WTC11 (cell line): ENCODE data around the gene ZP3. TPM values are rescaled to one million over a fixed set of nuclear protein-coding genes. Genes with fewer than 3 reads are reported as not detected.
A peak's percentile ranks its signal among the peaks of the same experiment; 100 is the strongest.

Source experiments
- ATAC-seq: fragments of 200-7000 bp; cut with Tn5 transposase; 2 replicates; pipeline ENCODE4 v1.10.0; 2021; ENCODE audit warnings: mild to moderate bottlenecking, moderate library complexity
- CTCF ChIA-PET: fragments of 300-600 bp; sonication (Branson Sonifier 250); formaldehyde crosslinking; loops from one replicate; lab custom pipeline; 2021; ENCODE audit warnings: antibody characterized with exemption; lab: Charles Lee
- POLR2A ChIA-PET: fragments of 350-600 bp; sonication (Branson Sonifier 250); formaldehyde crosslinking; loops from one replicate; lab custom pipeline; 2021; ENCODE audit warnings: antibody characterized with exemption; lab: Charles Lee
- DNase-seq: peaks from one replicate; pipeline ENCODE4 v3.0.0; 2021; ENCODE audit warnings: low spot score
- H3K27ac Mint-ChIP-seq: 2 replicates; pipeline ENCODE4 v1.8.0; 2021; ENCODE audit warnings: mixed read lengths
- H3K27me3 Mint-ChIP-seq: 2 replicates; pipeline ENCODE4 v1.8.0; 2021; ENCODE audit warnings: low read depth, mild to moderate bottlenecking, moderate library complexity, mixed read lengths
- H3K36me3 Mint-ChIP-seq: 2 replicates; pipeline ENCODE4 v1.8.0; 2021; ENCODE audit warnings: mixed read lengths
- H3K4me1 Mint-ChIP-seq: 2 replicates; pipeline ENCODE4 v1.8.0; 2022; ENCODE audit warnings: mixed read lengths
- H3K4me3 Mint-ChIP-seq: 2 replicates; pipeline ENCODE4 v1.8.0; 2021; ENCODE audit warnings: mild to moderate bottlenecking, moderate library complexity, mixed read lengths
- H3K9me3 Mint-ChIP-seq: 2 replicates; pipeline ENCODE4 v1.8.0; 2021; ENCODE audit warnings: mixed read lengths
- CREB1 ChIP-seq: sonication (generic); formaldehyde crosslinking; IDR thresholded peaks from 2 replicates; pipeline ENCODE4 v1.8.0; 2023; ENCODE audit warnings: mild to moderate bottlenecking, missing genetic modification reagents
- HMGA2 ChIP-seq: fragments of 250-450 bp; sonication (Bioruptor Pico); IDR thresholded peaks from 2 replicates; pipeline ENCODE4 v1.4.0; 2021; ENCODE audit warnings: mild to moderate bottlenecking, moderate library complexity
- MYBL2 ChIP-seq: sonication (generic); formaldehyde crosslinking; IDR thresholded peaks from 2 replicates; pipeline ENCODE4 v1.8.1; 2023; ENCODE audit warnings: mild to moderate bottlenecking, moderate library complexity, missing genetic modification reagents
- ZNF121 ChIP-seq: sonication (generic); formaldehyde crosslinking; IDR thresholded peaks from 2 replicates; pipeline ENCODE4 v1.8.0; 2023; ENCODE audit warnings: missing genetic modification reagents
- total RNA-seq: library from RNA; stranded (reverse); gene quantifications from 3 replicates; pipeline ENCODE4 v1.2.3, GENCODE V29; 2021
- TF ChIP-seq, protein P1 (sequence below): sonication (generic); formaldehyde crosslinking; IDR thresholded peaks from 2 replicates; pipeline ENCODE4 v1.8.1; 2022; ENCODE audit warnings: mild to moderate bottlenecking, missing genetic modification reagents, moderate library complexity, borderline replicate concordance
- TF ChIP-seq, protein P2 (sequence below): sonication (generic); formaldehyde crosslinking; IDR thresholded peaks from 2 replicates; pipeline ENCODE4 v1.8.1; 2023; ENCODE audit warnings: mild to moderate bottlenecking, missing genetic modification reagents, moderate library complexity
- TF ChIP-seq, protein P3 (sequence below): sonication (generic); formaldehyde crosslinking; IDR thresholded peaks from 2 replicates; pipeline ENCODE4 v1.8.1; 2023; ENCODE audit warnings: mild to moderate bottlenecking, missing genetic modification reagents, borderline replicate concordance
- TF ChIP-seq, protein P4 (sequence below): sonication (generic); formaldehyde crosslinking; IDR thresholded peaks from 2 replicates; pipeline ENCODE4 v1.8.0; 2023; ENCODE audit warnings: missing genetic modification reagents
- TF ChIP-seq, protein P5 (sequence below): sonication (generic); formaldehyde crosslinking; IDR thresholded peaks from 2 replicates; pipeline ENCODE4 v1.8.0; 2023; ENCODE audit warnings: mild to moderate bottlenecking, missing genetic modification reagents
- TF ChIP-seq, protein P6 (sequence below): fragments of 250-450 bp; sonication (Bioruptor Pico); IDR thresholded peaks from 2 replicates; pipeline ENCODE4 v1.9.0; 2021; ENCODE audit warnings: mild to moderate bottlenecking
- TF ChIP-seq, protein P7 (sequence below): fragments of 250-450 bp; sonication (Bioruptor Pico); IDR thresholded peaks from 2 replicates; pipeline ENCODE4 v1.9.0; 2021; ENCODE audit warnings: mild to moderate bottlenecking, borderline replicate concordance
- TF ChIP-seq, protein P8 (sequence below): sonication (generic); formaldehyde crosslinking; IDR thresholded peaks from 2 replicates; pipeline ENCODE4 v1.8.0; 2022; ENCODE audit warnings: mild to moderate bottlenecking, missing genetic modification reagents
- TF ChIP-seq, protein P9 (sequence below): sonication (generic); formaldehyde crosslinking; IDR thresholded peaks from 2 replicates; pipeline ENCODE4 v1.8.1; 2023; ENCODE audit warnings: mild to moderate bottlenecking, moderate library complexity, missing genetic modification reagents

The ZP3 gene
- total RNA-seq, 1 experiment from 2014 or later: 1.8 TPM

DNA sequence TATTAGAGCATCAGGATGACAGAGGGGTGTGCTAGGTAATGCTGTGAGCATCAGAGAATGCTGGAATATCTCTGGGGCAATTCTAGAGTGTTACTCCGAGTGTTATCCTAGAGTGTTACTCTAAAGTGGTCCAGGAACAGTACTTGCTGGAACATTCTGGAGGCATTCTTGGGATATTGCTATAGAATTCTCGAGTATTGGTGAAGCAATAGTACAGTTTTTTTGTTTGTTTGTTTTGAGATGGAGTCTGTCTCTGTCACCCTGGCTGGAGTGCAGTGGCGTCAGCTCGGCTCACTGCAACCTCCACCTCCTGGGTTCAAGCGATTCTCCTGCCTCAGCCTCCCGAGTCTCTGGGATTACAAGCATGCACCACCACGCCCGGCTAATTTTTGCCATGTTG lies 27.9 kb upstream of the ZP3 start (continued):
- TF ChIP-seq, protein P1, sequence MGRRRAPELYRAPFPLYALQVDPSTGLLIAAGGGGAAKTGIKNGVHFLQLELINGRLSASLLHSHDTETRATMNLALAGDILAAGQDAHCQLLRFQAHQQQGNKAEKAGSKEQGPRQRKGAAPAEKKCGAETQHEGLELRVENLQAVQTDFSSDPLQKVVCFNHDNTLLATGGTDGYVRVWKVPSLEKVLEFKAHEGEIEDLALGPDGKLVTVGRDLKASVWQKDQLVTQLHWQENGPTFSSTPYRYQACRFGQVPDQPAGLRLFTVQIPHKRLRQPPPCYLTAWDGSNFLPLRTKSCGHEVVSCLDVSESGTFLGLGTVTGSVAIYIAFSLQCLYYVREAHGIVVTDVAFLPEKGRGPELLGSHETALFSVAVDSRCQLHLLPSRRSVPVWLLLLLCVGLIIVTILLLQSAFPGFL: no peak
- TF ChIP-seq HMGA2: no peak
- TF ChIP-seq, protein P2, sequence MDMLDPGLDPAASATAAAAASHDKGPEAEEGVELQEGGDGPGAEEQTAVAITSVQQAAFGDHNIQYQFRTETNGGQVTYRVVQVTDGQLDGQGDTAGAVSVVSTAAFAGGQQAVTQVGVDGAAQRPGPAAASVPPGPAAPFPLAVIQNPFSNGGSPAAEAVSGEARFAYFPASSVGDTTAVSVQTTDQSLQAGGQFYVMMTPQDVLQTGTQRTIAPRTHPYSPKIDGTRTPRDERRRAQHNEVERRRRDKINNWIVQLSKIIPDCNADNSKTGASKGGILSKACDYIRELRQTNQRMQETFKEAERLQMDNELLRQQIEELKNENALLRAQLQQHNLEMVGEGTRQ (CRISPR knock-in tag): no peak
- TF ChIP-seq, protein P3, sequence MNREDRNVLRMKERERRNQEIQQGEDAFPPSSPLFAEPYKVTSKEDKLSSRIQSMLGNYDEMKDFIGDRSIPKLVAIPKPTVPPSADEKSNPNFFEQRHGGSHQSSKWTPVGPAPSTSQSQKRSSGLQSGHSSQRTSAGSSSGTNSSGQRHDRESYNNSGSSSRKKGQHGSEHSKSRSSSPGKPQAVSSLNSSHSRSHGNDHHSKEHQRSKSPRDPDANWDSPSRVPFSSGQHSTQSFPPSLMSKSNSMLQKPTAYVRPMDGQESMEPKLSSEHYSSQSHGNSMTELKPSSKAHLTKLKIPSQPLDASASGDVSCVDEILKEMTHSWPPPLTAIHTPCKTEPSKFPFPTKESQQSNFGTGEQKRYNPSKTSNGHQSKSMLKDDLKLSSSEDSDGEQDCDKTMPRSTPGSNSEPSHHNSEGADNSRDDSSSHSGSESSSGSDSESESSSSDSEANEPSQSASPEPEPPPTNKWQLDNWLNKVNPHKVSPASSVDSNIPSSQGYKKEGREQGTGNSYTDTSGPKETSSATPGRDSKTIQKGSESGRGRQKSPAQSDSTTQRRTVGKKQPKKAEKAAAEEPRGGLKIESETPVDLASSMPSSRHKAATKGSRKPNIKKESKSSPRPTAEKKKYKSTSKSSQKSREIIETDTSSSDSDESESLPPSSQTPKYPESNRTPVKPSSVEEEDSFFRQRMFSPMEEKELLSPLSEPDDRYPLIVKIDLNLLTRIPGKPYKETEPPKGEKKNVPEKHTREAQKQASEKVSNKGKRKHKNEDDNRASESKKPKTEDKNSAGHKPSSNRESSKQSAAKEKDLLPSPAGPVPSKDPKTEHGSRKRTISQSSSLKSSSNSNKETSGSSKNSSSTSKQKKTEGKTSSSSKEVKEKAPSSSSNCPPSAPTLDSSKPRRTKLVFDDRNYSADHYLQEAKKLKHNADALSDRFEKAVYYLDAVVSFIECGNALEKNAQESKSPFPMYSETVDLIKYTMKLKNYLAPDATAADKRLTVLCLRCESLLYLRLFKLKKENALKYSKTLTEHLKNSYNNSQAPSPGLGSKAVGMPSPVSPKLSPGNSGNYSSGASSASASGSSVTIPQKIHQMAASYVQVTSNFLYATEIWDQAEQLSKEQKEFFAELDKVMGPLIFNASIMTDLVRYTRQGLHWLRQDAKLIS: no peak

DNA sequence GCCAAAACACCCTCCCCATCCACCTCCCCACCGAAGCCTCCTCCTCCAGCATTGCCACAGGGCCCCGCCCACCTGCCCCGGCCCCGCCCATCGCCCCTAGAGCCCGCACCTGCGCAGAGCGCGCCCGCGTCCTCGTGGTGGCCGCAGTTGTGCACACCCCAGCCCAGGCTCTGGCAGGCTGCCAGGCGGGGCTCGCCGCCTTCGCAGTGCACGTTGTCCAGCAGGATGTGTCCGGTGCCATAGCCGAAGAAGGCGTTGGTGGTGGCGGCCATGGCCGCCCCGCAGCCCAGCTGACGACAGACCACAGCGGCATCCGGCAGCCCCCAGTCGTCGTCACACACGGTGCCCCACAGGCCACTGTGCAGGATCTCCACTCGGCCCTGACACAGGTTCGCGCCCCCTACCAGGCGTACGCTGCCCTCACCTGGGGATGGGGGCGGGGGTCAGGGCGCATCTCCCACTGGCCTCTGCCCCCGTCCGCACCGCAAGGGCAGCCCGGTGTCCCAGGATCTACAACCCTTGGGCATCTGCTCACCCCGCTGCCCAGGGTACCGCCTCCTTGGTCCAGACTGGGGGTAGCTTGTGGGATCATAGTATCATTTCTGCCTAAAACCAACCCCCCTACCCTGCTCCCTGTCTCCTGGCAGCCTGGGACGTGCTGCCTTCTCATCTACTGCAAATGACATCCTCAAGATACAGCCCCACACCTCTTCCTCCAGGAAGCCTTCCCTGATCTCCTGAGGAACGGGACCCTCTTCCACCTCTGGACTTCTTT lies 27.2 kb upstream of the ZP3 start:
- Mint-ChIP-seq H3K4me1 (peaks cover 31% of the 10 kb centered on the region), H3K27me3 (peaks cover 10% of the 10 kb centered on the region), H3K36me3 (no peaks in the 10 kb centered on the region), H3K9me3 (no peaks in the 10 kb centered on the region), H3K4me3 (peak overlapping the region; percentile 36), H3K27ac (no peak overlapping the region)
- DNase-seq (peak; percentile 82), ATAC-seq (peak; percentile 40)
- CTCF ChIA-PET: no interaction called here
- POLR2A ChIA-PET: no interaction called here
- TF ChIP-seq, protein P4, sequence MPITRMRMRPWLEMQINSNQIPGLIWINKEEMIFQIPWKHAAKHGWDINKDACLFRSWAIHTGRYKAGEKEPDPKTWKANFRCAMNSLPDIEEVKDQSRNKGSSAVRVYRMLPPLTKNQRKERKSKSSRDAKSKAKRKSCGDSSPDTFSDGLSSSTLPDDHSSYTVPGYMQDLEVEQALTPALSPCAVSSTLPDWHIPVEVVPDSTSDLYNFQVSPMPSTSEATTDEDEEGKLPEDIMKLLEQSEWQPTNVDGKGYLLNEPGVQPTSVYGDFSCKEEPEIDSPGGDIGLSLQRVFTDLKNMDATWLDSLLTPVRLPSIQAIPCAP (CRISPR knock-in tag): peak; percentile 92
- TF ChIP-seq CREB1 (CRISPR knock-in tag): peak; percentile 79; the same call in 1 of the 2 replicates
- TF ChIP-seq ZNF121 (CRISPR knock-in tag): peak; percentile 59
- TF ChIP-seq, protein P5, sequence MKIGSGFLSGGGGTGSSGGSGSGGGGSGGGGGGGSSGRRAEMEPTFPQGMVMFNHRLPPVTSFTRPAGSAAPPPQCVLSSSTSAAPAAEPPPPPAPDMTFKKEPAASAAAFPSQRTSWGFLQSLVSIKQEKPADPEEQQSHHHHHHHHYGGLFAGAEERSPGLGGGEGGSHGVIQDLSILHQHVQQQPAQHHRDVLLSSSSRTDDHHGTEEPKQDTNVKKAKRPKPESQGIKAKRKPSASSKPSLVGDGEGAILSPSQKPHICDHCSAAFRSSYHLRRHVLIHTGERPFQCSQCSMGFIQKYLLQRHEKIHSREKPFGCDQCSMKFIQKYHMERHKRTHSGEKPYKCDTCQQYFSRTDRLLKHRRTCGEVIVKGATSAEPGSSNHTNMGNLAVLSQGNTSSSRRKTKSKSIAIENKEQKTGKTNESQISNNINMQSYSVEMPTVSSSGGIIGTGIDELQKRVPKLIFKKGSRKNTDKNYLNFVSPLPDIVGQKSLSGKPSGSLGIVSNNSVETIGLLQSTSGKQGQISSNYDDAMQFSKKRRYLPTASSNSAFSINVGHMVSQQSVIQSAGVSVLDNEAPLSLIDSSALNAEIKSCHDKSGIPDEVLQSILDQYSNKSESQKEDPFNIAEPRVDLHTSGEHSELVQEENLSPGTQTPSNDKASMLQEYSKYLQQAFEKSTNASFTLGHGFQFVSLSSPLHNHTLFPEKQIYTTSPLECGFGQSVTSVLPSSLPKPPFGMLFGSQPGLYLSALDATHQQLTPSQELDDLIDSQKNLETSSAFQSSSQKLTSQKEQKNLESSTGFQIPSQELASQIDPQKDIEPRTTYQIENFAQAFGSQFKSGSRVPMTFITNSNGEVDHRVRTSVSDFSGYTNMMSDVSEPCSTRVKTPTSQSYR (CRISPR knock-in tag): peak; percentile 83; the same call in 1 of the 2 replicates
- TF ChIP-seq, protein P6, sequence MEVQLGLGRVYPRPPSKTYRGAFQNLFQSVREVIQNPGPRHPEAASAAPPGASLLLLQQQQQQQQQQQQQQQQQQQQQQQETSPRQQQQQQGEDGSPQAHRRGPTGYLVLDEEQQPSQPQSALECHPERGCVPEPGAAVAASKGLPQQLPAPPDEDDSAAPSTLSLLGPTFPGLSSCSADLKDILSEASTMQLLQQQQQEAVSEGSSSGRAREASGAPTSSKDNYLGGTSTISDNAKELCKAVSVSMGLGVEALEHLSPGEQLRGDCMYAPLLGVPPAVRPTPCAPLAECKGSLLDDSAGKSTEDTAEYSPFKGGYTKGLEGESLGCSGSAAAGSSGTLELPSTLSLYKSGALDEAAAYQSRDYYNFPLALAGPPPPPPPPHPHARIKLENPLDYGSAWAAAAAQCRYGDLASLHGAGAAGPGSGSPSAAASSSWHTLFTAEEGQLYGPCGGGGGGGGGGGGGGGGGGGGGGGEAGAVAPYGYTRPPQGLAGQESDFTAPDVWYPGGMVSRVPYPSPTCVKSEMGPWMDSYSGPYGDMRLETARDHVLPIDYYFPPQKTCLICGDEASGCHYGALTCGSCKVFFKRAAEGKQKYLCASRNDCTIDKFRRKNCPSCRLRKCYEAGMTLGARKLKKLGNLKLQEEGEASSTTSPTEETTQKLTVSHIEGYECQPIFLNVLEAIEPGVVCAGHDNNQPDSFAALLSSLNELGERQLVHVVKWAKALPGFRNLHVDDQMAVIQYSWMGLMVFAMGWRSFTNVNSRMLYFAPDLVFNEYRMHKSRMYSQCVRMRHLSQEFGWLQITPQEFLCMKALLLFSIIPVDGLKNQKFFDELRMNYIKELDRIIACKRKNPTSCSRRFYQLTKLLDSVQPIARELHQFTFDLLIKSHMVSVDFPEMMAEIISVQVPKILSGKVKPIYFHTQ (CRISPR knock-in tag): no peak
- TF ChIP-seq, protein P7, sequence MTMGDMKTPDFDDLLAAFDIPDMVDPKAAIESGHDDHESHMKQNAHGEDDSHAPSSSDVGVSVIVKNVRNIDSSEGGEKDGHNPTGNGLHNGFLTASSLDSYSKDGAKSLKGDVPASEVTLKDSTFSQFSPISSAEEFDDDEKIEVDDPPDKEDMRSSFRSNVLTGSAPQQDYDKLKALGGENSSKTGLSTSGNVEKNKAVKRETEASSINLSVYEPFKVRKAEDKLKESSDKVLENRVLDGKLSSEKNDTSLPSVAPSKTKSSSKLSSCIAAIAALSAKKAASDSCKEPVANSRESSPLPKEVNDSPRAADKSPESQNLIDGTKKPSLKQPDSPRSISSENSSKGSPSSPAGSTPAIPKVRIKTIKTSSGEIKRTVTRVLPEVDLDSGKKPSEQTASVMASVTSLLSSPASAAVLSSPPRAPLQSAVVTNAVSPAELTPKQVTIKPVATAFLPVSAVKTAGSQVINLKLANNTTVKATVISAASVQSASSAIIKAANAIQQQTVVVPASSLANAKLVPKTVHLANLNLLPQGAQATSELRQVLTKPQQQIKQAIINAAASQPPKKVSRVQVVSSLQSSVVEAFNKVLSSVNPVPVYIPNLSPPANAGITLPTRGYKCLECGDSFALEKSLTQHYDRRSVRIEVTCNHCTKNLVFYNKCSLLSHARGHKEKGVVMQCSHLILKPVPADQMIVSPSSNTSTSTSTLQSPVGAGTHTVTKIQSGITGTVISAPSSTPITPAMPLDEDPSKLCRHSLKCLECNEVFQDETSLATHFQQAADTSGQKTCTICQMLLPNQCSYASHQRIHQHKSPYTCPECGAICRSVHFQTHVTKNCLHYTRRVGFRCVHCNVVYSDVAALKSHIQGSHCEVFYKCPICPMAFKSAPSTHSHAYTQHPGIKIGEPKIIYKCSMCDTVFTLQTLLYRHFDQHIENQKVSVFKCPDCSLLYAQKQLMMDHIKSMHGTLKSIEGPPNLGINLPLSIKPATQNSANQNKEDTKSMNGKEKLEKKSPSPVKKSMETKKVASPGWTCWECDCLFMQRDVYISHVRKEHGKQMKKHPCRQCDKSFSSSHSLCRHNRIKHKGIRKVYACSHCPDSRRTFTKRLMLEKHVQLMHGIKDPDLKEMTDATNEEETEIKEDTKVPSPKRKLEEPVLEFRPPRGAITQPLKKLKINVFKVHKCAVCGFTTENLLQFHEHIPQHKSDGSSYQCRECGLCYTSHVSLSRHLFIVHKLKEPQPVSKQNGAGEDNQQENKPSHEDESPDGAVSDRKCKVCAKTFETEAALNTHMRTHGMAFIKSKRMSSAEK (CRISPR knock-in tag): no peak
- no peak for TF ChIP-seq MYBL2 (CRISPR knock-in tag)
- TF ChIP-seq, protein P8, sequence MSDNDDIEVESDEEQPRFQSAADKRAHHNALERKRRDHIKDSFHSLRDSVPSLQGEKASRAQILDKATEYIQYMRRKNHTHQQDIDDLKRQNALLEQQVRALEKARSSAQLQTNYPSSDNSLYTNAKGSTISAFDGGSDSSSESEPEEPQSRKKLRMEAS (CRISPR knock-in tag): peak; percentile 99
- TF ChIP-seq, protein P9, sequence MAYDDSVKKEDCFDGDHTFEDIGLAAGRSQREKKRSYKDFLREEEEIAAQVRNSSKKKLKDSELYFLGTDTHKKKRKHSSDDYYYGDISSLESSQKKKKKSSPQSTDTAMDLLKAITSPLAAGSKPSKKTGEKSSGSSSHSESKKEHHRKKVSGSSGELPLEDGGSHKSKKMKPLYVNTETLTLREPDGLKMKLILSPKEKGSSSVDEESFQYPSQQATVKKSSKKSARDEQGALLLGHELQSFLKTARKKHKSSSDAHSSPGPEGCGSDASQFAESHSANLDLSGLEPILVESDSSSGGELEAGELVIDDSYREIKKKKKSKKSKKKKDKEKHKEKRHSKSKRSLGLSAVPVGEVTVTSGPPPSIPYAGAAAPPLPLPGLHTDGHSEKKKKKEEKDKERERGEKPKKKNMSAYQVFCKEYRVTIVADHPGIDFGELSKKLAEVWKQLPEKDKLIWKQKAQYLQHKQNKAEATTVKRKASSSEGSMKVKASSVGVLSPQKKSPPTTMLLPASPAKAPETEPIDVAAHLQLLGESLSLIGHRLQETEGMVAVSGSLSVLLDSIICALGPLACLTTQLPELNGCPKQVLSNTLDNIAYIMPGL: peak; percentile 46; the same call in 1 of the 2 replicates
